Skeletal muscle tissue (tissue), 4 donors: ENCODE data around the gene GSG1L. TPM values are rescaled to one million over a fixed set of nuclear protein-coding genes. Genes with fewer than 3 reads are reported as not detected.

ENCODE experiments used
- H3K27ac ChIP-seq: one replicate; pipeline ENCODE4 v1.7.0; 2013; ENCODE audit warnings: mild to moderate bottlenecking, low read depth, low read length, inconsistent platforms
- H3K27me3 ChIP-seq, 3 donors: one replicate each; pipeline ENCODE4 v1.7.0; 2013; ENCODE audit warnings: low read length in 3 of 3; ENCODE audit not compliant: control insufficient read depth in 3 of 3, insufficient read depth in 3 of 3
- H3K36me3 ChIP-seq, 3 donors: one replicate each; pipeline ENCODE4 v1.7.0; 2013; ENCODE audit warnings: low read length in 3 of 3; ENCODE audit not compliant: control insufficient read depth in 3 of 3, insufficient read depth in 3 of 3
- H3K4me1 ChIP-seq, 3 donors: one replicate each; pipeline ENCODE4 v1.7.0; 2013; ENCODE audit warnings: low read length in 3 of 3, mild to moderate bottlenecking in 3 of 3; ENCODE audit not compliant: control insufficient read depth in 3 of 3, insufficient read depth in 3 of 3
- H3K4me3 ChIP-seq, 3 donors: one replicate each; pipeline ENCODE4 v1.7.0; 2013; ENCODE audit warnings: low read length in 3 of 3
- H3K9ac ChIP-seq, 3 donors: one replicate each; pipeline ENCODE4 v1.7.0; 2013; ENCODE audit warnings: low read length in 3 of 3, mild to moderate bottlenecking in 3 of 3, moderate library complexity in 2 of 3, low read depth in 1 of 3
- H3K9me3 ChIP-seq, 3 donors: one replicate each; pipeline ENCODE4 v1.7.0; 2013; ENCODE audit warnings: low read length in 3 of 3; ENCODE audit not compliant: control insufficient read depth in 3 of 3
- total RNA-seq: library from RNA; depleted of rRNA; stranded (reverse); fragments of >200 nt; gene quantifications from one replicate; pipeline ENCODE4 v1.2.3, GENCODE V29; 2014
- donor health status: Osteomylitis.

The GSG1L gene
- total RNA-seq, 1 donor from 2014 or later = 2.1 TPM

- Histone ChIP-seq H3K9me3 (no peaks in the 10 kb centered on the region), H3K27me3 (peaks cover 0 to 18% (median 12%) of the 10 kb centered on the region in 3 donors), H3K4me1 (no peaks in the 10 kb centered on the region), H3K36me3 (no peaks in the 10 kb centered on the region), H3K4me3 (no peak overlapping the region), H3K9ac (no peak overlapping the region), H3K27ac (no peak overlapping the region)
Measured at GRCh38 chr16:27924411-27925118, 138.9 kb downstream of the GSG1L start.

GRCh38 chr16:27923751-27924150, 139.8 kb downstream of the GSG1L start:
- Histone ChIP-seq H3K4me3 (no peak overlapping the region), H3K9ac (no peak overlapping the region), H3K27me3 (peaks cover 0 to 21% (median 16%) of the 10 kb centered on the region in 3 donors)

GRCh38 chr16:27922433-27922832, 141.1 kb downstream of the GSG1L start:
- H3K4me1 ChIP-seq = no peaks in the 10 kb centered on the region
- H3K9ac ChIP-seq = no peak overlapping the region
- H3K4me3 ChIP-seq = no peak overlapping the region
- H3K27me3 ChIP-seq = peaks cover 0 to 22% (median 14%) of the 10 kb centered on the region in 3 donors
- no peaks in the 10 kb centered on the region for H3K36me3 ChIP-seq
- no peaks in the 10 kb centered on the region for H3K9me3 ChIP-seq
- H3K27ac ChIP-seq = no peak overlapping the region

More at GRCh38 chr16:27923751-27924150, 139.8 kb downstream of the GSG1L start:
- no peaks in the 10 kb centered on the region for H3K9me3 ChIP-seq
- no peak overlapping the region for H3K27ac ChIP-seq
- H3K4me1 ChIP-seq = no peaks in the 10 kb centered on the region
- H3K36me3 ChIP-seq = no peaks in the 10 kb centered on the region

- Histone ChIP-seq H3K9ac (no peak overlapping the region), H3K4me3 (no peak overlapping the region), H3K27ac (no peak overlapping the region), H3K9me3 (no peaks in the 10 kb centered on the region), H3K27me3 (peaks cover 0 to 21% (median 14%) of the 10 kb centered on the region in 3 donors), H3K4me1 (no peaks in the 10 kb centered on the region), H3K36me3 (no peaks in the 10 kb centered on the region)
Measured at GRCh38 chr16:27921134-27921533, 142.4 kb downstream of the GSG1L start.

GRCh38 chr16:27920391-27920891, 143.1 kb downstream of the GSG1L start:
- Histone ChIP-seq H3K4me1 (no peaks in the 10 kb centered on the region), H3K27ac (no peak overlapping the region), H3K9ac (no peak overlapping the region), H3K36me3 (no peaks in the 10 kb centered on the region), H3K27me3 (peaks cover 0 to 21% (median 14%) of the 10 kb centered on the region in 3 donors), H3K9me3 (no peaks in the 10 kb centered on the region), H3K4me3 (no peak overlapping the region)

GRCh38 chr16:27918755-27919154, 144.8 kb downstream of the GSG1L start:
- Histone ChIP-seq H3K9me3 (no peaks in the 10 kb centered on the region), H3K9ac (no peak overlapping the region), H3K36me3 (no peaks in the 10 kb centered on the region), H3K27me3 (peaks cover 0 to 21% (median 17%) of the 10 kb centered on the region in 3 donors), H3K4me3 (no peak overlapping the region), H3K27ac (no peak overlapping the region), H3K4me1 (no peaks in the 10 kb centered on the region)

- Histone ChIP-seq H3K9ac (no peak overlapping the region), H3K27ac (no peak overlapping the region), H3K9me3 (no peaks in the 10 kb centered on the region), H3K4me3 (no peak overlapping the region), H3K4me1 (no peaks in the 10 kb centered on the region), H3K27me3 (peaks cover 0 to 17% (median 14%) of the 10 kb centered on the region in 3 donors), H3K36me3 (no peaks in the 10 kb centered on the region)
Measured at GRCh38 chr16:27917949-27918348, 145.6 kb downstream of the GSG1L start.

GRCh38 chr16:27911486-27911885, 152.0 kb downstream of the GSG1L start:
- H3K9ac ChIP-seq = no peak overlapping the region
- H3K27ac ChIP-seq = no peak overlapping the region
- peaks cover 0 to 3% (median 0%) of the 10 kb centered on the region in 3 donors for H3K27me3 ChIP-seq
- H3K4me3 ChIP-seq = no peak overlapping the region
- H3K36me3 ChIP-seq = no peaks in the 10 kb centered on the region
- H3K9me3 ChIP-seq = peaks cover 0 to 3% (median 0%) of the 10 kb centered on the region in 3 donors
- H3K4me1 ChIP-seq = no peaks in the 10 kb centered on the region

- H3K9me3 ChIP-seq = peaks cover 0 to 3% (median 0%) of the 10 kb centered on the region in 3 donors
Measured at GRCh38 chr16:27907457-27907972, 156.0 kb downstream of the GSG1L start.

GRCh38 chr16:27906883-27907282, 156.6 kb downstream of the GSG1L start:
- Histone ChIP-seq H3K27me3 (peaks cover 0 to 13% (median 7%) of the 10 kb centered on the region in 3 donors), H3K9ac (no peak overlapping the region), H3K4me3 (no peak overlapping the region), H3K27ac (no peak overlapping the region), H3K4me1 (no peaks in the 10 kb centered on the region), H3K36me3 (no peaks in the 10 kb centered on the region), H3K9me3 (peaks cover 0 to 3% (median 0%) of the 10 kb centered on the region in 3 donors)

More at GRCh38 chr16:27907457-27907972, 156.0 kb downstream of the GSG1L start:
- Histone ChIP-seq H3K4me3 (no peak overlapping the region), H3K9ac (no peak overlapping the region), H3K36me3 (no peaks in the 10 kb centered on the region), H3K27ac (no peak overlapping the region), H3K4me1 (no peaks in the 10 kb centered on the region), H3K27me3 (peaks cover 0 to 13% (median 5%) of the 10 kb centered on the region in 3 donors)
